Measurements from ENCODE around the gene TSPAN18. TPM values are rescaled to one million over a fixed set of nuclear protein-coding genes. Genes with fewer than 3 reads are reported as not detected.

The TSPAN18 gene
- total and polyA plus RNA-seq, 2 experiments from 2014 or later: 68.6 to 82.8 TPM

DNA sequence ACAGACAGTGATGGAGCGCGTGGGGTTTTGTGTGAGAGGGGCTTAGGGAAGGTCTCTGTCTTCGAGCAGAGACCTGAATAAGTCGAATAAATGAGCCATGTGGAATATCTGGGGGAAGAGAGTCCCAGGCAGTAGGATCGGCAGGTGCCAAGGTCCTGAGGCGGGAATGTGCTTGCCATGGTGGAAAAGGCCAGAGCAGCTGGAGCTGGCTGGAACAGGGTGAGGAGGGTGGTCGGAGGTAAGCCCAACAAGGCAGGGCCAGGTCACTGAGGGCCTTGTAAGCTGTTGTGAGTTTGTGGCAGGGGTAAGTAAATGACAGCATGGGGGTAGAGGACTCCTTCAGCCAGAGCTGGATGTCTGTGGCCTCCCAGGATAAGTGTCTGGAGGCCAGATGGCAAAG lies 152.7 kb downstream of the TSPAN18 start:
- peaks cover 4% of the 10 kb centered on the region for H3K4me1 ChIP-seq (ENCODE audit: low read depth)
- TF ChIP-seq, protein P1, sequence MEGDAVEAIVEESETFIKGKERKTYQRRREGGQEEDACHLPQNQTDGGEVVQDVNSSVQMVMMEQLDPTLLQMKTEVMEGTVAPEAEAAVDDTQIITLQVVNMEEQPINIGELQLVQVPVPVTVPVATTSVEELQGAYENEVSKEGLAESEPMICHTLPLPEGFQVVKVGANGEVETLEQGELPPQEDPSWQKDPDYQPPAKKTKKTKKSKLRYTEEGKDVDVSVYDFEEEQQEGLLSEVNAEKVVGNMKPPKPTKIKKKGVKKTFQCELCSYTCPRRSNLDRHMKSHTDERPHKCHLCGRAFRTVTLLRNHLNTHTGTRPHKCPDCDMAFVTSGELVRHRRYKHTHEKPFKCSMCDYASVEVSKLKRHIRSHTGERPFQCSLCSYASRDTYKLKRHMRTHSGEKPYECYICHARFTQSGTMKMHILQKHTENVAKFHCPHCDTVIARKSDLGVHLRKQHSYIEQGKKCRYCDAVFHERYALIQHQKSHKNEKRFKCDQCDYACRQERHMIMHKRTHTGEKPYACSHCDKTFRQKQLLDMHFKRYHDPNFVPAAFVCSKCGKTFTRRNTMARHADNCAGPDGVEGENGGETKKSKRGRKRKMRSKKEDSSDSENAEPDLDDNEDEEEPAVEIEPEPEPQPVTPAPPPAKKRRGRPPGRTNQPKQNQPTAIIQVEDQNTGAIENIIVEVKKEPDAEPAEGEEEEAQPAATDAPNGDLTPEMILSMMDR (IDR thresholded peaks at IDR 0.05; ENCODE audit: low read depth, low read length): no peak
- no peaks in the 10 kb centered on the region for H3K36me3 ChIP-seq
- H3K27ac ChIP-seq: no peak overlapping the region
- no peaks in the 10 kb centered on the region for H3K9me3 ChIP-seq (ENCODE audit: low read depth)
- no peak for DNase-seq (ENCODE audit: low read depth in 1 of 2, low spot score in 1 of 2)
- no peaks in the 10 kb centered on the region for H3K27me3 ChIP-seq
- H3K4me3 ChIP-seq: no peak overlapping the region

DNA sequence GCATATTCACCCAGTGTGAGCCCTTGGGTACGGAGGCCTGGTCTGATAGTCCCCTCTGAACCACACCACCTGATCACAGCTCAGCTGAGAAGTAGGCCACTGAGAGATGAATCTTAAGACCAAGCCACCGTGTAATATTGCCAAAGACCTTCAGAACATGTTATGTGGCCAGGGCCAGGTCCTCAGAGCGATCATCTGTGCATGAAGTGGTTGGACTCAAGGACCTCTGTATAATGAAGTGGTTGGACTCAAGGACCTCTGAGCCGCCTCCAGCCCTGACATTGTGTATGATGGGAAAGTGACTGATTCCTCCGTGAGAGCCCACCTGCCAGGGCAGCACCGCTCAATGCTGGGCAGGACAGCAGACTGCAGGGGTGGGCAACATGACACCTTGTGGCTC lies 153.7 kb downstream of the TSPAN18 start:
- TF ChIP-seq, protein P1 (IDR thresholded peaks at IDR 0.05; ENCODE audit: low read depth, low read length): no peak
- no peaks in the 10 kb centered on the region for H3K27me3 ChIP-seq
- H3K9me3 ChIP-seq (ENCODE audit: low read depth): no peaks in the 10 kb centered on the region
- H3K27ac ChIP-seq: no peak overlapping the region
- no peak for DNase-seq (ENCODE audit: low read depth in 1 of 2, low spot score in 1 of 2)
- peaks cover 4% of the 10 kb centered on the region for H3K4me1 ChIP-seq (ENCODE audit: low read depth)
- no peak overlapping the region for H3K4me3 ChIP-seq
- no peaks in the 10 kb centered on the region for H3K36me3 ChIP-seq

DNA sequence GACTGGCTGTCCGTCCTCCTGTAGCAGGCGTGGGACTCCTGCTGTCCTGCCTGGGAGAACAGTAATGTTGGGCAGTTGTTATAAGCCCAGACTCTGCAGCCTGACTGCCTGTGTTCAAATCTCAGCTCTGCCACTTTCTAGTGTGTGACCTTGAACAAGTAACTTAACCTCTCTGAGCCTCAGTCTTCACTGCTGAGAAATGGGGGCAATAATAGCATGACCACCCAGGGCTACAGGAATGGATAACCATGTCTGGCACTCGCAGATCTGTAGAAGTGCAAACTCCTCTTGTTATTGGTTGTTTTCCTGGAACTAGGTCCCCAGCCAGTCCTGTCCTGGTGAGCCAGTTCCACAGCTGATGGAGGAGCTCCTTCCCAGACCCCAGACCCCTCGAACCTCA lies 154.2 kb downstream of the TSPAN18 start:
- Histone ChIP-seq H3K36me3 (no peaks in the 10 kb centered on the region), H3K9me3 (ENCODE audit: low read depth) (no peaks in the 10 kb centered on the region), H3K4me3 (no peak overlapping the region), H3K27ac (no peak overlapping the region), H3K27me3 (no peaks in the 10 kb centered on the region), H3K4me1 (ENCODE audit: low read depth) (peaks cover 4% of the 10 kb centered on the region)
- TF ChIP-seq, protein P1 (IDR thresholded peaks at IDR 0.05; ENCODE audit: low read depth, low read length): no peak
- no peak for DNase-seq (ENCODE audit: low read depth in 1 of 2, low spot score in 1 of 2)

DNA sequence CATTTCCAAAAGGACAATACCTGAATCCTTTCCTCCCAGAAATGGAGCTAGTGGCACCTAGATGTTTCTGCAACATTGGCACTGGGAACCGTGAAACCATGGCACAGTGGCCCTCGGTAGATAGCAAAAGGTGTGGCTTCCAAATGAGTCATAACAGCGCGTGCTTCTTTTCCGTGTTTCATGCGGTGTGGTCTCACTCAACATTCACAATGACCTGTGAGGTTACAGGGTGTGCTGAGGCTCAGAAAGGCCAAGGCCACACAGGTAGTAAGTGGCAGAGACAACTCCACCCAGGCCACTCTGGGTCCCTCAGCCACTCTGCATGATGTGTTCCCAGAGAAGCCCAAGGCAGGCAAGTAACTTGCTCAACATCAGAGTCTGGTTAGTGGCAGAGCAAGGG lies 156.5 kb downstream of the TSPAN18 start:
- Histone ChIP-seq H3K36me3 (no peaks in the 10 kb centered on the region), H3K27me3 (no peaks in the 10 kb centered on the region), H3K9me3 (ENCODE audit: low read depth) (no peaks in the 10 kb centered on the region), H3K27ac (no peak overlapping the region), H3K4me3 (no peak overlapping the region), H3K4me1 (ENCODE audit: low read depth) (no peaks in the 10 kb centered on the region)
- DNase-seq (ENCODE audit: low read depth in 1 of 2, low spot score in 1 of 2): no peak
- TF ChIP-seq, protein P1 (IDR thresholded peaks at IDR 0.05; ENCODE audit: low read depth, low read length): no peak

DNA sequence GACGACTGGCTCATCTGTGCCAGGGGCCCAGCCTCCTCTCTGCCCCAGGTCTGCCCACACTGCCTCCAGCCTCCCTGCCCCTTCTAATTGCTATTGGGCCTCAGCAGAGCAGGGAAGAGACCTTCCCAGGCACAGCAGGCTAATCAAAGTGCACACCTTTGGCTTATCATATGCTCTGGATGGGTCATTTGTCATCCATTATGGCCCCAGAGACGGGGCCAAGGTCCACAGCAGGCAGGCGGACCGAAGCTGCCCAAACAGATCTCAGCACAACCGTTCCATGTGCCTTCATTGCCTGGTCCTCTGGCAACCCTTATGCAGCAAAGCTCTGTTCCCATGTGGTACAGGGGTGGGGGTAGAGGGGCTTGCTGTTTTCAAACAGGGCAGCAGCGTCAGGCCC lies 157.3 kb downstream of the TSPAN18 start:
- TF ChIP-seq, protein P1 (IDR thresholded peaks at IDR 0.05; ENCODE audit: low read depth, low read length): no peak
- H3K27ac ChIP-seq: no peak overlapping the region
- no peaks in the 10 kb centered on the region for H3K4me1 ChIP-seq (ENCODE audit: low read depth)
- H3K36me3 ChIP-seq: no peaks in the 10 kb centered on the region
- no peak for DNase-seq (ENCODE audit: low read depth in 1 of 2, low spot score in 1 of 2)
- no peak overlapping the region for H3K4me3 ChIP-seq
- no peaks in the 10 kb centered on the region for H3K27me3 ChIP-seq
- H3K9me3 ChIP-seq (ENCODE audit: low read depth): no peaks in the 10 kb centered on the region

Measured in cardiac muscle cell (in vitro differentiated cells and primary cell).